Fibroblast of the aortic adventitia (primary cell): ENCODE measurements around the gene FHIT. TPM values are rescaled to one million over a fixed set of nuclear protein-coding genes. Genes with fewer than 3 reads are reported as not detected.

ENCODE experiments used
- DNase-seq: peaks from one replicate; pipeline ENCODE4 v3.0.0-alpha.2; 2010; ENCODE audit warnings: low read depth
- H3K4me3 ChIP-seq: 2 replicates; pipeline ENCODE4 v1.5.1; 2011; ENCODE audit warnings: low read depth, mild to moderate bottlenecking, control low read depth, low read length, moderate library complexity
- total RNA-seq: library from RNA; depleted of rRNA; stranded (reverse); fragments of >200 nt; gene quantifications from 2 replicates; pipeline ENCODE4 v1.2.3, GENCODE V29; 2012; ENCODE audit warnings: low replicate concordance
- TF ChIP-seq, protein P1 (sequence below): IDR thresholded peaks from 2 replicates; pipeline ENCODE4 v1.5.1; 2011; ENCODE audit warnings: mild to moderate bottlenecking, low read length, control low read depth, inconsistent platforms; ENCODE audit not compliant: insufficient read depth

FHIT gene
- total RNA-seq, 1 donor, result 1.5 TPM

DNA sequence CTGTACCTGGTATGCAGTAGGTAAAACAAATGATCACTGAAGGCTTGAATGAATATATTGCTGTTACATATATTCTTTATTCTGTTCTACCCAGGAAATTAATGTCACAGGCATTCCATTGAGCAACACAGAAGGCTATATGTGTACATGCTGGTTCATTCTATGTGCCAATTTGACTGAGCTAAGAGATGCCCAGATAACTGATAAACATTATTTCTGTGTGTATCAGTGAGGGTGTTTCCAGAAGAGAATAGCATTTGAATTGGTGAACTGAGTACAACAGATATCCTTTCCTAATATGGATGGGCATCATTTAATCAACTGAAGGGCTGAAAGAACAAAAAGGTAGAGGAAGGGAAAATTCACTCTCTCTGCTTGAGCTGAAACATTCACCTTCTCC, 886.8 kb downstream of the FHIT start:
- H3K4me3 ChIP-seq, result no peak overlapping the region
- TF ChIP-seq, protein P1, sequence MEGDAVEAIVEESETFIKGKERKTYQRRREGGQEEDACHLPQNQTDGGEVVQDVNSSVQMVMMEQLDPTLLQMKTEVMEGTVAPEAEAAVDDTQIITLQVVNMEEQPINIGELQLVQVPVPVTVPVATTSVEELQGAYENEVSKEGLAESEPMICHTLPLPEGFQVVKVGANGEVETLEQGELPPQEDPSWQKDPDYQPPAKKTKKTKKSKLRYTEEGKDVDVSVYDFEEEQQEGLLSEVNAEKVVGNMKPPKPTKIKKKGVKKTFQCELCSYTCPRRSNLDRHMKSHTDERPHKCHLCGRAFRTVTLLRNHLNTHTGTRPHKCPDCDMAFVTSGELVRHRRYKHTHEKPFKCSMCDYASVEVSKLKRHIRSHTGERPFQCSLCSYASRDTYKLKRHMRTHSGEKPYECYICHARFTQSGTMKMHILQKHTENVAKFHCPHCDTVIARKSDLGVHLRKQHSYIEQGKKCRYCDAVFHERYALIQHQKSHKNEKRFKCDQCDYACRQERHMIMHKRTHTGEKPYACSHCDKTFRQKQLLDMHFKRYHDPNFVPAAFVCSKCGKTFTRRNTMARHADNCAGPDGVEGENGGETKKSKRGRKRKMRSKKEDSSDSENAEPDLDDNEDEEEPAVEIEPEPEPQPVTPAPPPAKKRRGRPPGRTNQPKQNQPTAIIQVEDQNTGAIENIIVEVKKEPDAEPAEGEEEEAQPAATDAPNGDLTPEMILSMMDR, result no peak
- no peak for DNase-seq

DNA sequence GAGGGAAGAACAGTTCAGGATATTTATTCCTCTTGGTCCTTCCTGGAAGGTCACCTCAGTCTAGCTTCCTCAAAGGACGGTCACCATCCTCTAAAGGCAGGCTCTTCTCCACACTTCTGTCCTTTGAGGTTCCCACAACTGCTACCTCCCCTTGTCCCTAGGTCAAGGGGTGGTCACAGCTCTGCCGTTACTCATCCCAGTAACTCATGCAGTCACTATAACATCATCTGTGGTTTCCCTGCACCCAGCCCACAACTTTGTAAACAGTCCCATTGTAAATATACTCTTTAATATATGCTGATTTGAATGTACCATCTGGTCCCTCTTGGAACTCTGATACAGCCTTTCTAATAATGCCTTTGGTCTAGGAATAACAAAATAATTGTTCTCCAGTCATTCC, 887.4 kb downstream of the FHIT start:
- H3K4me3 ChIP-seq, result no peak overlapping the region
- no peak for DNase-seq
- TF ChIP-seq, protein P1, result no peak

DNA sequence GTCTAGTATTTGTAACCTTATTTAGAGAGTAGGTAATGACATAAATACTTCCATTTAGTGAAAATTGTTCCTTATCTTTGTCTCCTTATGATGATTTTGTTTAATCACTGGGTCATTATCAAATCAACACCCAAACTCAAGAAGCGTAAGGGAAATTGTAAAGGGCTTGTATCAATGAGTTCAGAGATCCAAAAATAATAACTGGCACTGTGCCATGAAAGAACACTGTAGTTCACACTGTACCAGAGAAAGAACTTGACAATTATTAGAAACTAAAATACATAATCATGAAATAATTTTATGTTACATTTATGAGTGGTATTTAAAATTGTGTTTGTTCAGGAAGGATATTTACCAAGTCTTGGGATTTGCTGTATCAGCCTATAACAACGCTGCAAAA, 895.4 kb downstream of the FHIT start:
- no peak for DNase-seq
- H3K4me3 ChIP-seq, result no peak overlapping the region
- TF ChIP-seq, protein P1, result no peak

DNA sequence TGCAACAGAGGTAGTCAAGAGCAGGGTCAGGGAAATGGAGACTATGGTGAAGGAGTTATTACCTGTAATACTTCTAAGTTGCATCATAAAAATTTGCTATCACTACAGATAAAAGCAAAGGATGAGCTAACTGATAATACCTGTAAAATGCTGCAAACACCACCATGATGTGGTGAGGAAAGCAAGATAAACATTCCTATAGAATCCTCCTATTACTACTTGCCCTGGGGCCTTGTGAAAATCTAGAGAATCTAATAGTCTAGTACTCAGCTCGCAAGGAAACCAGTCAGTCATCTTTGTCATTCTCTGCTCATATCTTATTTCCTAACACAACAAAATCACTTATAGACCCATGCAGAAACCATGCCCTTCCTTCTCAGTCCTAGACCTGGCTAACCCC, 899.8 kb downstream of the FHIT start:
- DNase-seq, result no peak
- TF ChIP-seq, protein P1, result no peak
- no peak overlapping the region for H3K4me3 ChIP-seq

DNA sequence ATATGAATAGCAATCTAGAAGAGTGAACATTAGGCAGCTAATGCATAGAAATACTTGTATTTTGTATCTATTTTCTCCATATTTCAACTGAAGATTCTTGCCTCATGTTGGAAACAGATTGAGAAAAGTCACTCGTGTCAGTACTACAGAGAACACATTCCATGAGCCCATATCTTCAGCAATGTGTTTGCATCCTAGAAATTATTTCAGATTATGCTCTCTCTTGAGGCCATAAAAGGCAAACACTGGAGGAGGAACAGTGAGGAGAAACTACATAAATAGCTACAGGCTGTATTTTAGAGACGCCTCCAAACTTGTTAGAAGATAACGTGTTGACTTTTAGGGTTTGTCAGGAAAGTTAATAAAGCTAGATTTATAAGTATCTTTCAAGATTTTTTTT, 906.9 kb downstream of the FHIT start:
- TF ChIP-seq, protein P1, result no peak
- H3K4me3 ChIP-seq, result no peak overlapping the region
- no peak for DNase-seq

DNA sequence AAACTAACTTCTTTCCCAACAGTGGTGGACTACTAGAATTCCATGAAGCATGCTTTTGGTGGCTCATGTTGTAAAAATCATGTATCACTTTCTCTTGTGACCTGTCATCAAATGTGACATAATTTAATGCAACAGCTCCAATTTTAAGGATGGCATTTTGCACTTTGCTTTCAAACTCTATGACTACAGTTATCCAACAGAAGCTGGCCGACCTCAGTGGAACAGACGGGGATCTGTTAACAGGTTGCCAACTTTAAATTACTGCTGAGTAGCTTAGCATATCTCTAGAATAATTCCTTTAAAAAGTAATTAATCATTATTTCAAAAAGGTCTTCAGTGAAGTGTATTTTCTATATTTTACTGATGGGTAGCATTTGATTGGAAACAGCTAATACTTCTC, 907.4 kb downstream of the FHIT start:
- TF ChIP-seq, protein P1, result no peak
- no peak for DNase-seq

DNA sequence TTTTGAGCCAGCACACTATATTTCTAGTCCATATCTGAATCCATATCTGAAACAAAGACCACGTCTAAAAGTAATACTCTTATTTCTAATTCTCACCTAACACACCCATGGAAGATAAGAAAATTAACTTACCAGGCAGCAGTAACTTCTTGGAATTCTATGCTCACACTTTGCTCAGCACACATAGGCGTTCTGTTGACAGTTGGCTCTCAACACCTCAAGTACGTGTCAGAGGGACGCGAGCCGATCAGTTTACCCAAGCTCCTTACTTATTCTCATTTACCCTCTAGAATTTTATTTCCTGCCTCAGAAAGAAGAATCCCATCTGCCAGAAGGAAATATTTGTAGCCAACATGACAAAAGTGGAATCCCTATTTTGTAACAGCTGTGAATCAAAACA, 911.9 kb downstream of the FHIT start:
- H3K4me3 ChIP-seq, result no peak overlapping the region
- TF ChIP-seq, protein P1, result no peak
- DNase-seq, result no peak

More for the DNA sequence above, 907.4 kb downstream of the FHIT start:
- H3K4me3 ChIP-seq, result no peak overlapping the region
